Activated CD4-positive, alpha-beta T cell treated with anti-CD3 and anti-CD28 coated beads, Interleukin-2, amount 50 U/mL, for 4 hours (primary cell): ENCODE measurements around the gene ALOX15B.
A peak's percentile ranks its signal among the peaks of the same experiment; 100 is the strongest.
"Not testable (repeated sequence)": the region's sequence is repeated elsewhere in the genome, so short reads cannot be mapped to it uniquely, and the experiment has no call there.

Experiments
- DNase-seq, 2 experiments: peaks; one replicate each; pipeline ENCODE4 v3.0.0-alpha.2; 2020

Gene ALOX15B

DNA sequence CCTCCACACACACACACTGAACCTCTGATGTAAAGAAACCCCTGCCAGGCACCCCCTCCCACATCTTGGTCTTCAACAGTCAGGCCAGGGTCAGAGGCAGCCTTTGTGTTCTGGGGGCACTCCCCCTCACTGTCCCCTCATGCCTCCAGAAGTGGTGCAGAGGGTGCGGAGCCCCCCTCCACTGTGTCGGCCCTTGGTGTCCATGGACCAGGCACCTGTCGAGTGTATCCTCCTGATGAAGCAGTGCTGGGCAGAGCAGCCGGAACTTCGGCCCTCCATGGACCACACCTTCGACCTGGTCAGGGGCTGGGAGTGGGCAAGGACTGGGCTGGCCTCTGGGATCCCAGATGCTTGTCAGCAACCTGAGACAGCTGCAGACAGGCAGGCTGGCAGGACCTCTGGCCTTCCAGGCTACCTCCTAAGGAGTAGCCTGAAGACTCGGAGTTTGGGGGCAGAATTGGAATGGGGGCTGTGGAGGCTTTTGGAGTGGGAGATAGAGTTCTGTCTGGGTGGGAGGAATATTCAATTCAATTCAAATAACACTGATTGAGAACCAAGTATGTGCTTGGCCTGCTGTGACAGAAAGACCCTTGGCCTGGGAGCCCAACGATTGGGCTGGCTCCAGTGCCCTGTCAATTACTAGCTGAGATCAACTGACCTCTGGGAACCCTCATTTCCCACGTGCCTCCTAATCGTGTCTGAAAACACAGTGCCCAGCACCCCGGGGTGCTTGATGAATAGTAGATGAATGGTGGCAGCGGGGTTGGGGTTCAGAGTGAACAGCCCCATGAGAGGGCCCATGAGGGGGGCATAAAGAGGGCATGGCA is 24.9 kb upstream of the ALOX15B start:
- no peak for DNase-seq

DNA sequence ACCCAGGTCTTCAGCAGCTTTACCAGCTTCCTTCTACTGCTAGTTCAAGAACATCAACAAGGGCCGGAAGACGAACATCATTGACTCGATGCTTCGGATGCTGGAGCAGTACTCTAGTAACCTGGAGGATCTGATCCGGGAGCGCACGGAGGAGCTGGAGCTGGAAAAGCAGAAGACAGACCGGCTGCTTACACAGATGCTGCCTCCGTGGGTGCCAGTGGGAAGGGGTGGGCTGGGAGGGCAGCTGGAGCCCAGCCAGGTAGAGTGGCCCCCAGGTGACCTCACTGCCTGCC is 24.4 kb upstream of the ALOX15B start:
- no peak for DNase-seq

- DNase-seq: no peak
These were observed 23.5 kb upstream of the ALOX15B start for GRCh38 chr17:8015236-8015956.

DNA sequence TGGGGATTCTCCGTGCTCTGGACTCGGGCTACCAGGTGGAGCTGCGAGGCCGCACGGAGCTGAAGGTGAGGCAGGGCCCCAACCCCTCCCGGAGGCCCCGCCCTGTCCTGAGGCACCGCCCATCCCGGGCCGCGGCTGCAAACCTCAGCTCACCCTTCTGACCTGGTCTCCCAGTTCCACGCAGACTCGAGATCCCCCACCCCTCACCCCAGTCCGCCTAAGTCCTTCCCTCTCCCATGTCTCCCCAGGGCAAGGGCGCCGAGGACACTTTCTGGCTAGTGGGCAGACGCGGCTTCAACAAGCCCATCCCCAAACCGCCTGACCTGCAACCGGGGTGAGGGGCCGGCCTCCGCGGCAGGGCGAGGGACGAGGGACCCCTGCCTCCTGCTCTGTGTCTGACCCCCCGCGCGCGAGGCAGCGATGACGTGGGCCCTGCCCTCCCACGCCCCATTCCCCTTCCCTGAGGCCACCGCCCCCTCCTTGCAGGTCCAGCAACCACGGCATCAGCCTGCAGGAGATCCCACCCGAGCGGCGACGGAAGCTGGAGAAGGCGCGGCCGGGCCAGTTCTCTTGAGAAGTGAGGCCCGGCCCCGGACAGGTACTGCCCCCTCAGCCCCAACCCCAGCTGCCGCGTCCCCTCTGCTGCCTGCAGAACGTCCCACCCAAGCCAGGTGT is 22.8 kb upstream of the ALOX15B start:
- no peak for DNase-seq

GRCh38 chr17:8016632-8017424 is 22.0 kb upstream of the ALOX15B start:
- peak; percentile 33 to 39 for DNase-seq

DNA sequence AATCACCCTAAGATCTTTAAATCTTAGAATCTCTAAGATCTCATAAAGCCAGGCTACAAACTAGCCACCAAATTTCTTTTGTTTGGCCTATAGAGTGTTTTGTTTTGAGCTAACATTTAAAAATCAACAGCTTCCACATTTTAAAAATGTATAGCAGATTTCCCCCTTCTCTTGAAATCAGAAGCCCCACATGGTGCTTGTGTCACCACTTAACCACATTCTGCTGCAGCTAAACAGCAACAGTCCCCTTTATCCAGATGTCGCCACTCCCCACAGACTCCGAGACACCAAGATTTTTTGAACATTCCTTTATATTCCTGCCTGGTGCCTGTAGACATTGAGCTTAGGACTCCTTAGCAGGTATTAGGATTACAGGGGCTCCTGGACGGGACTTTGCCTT is 20.4 kb upstream of the ALOX15B start:
- DNase-seq: no peak

- no peak for DNase-seq
These were observed 19.7 kb upstream of the ALOX15B start for GRCh38 chr17:8019166-8019565.

- no peak for DNase-seq
These were observed 18.9 kb upstream of the ALOX15B start for GRCh38 chr17:8019665-8020650.

DNA sequence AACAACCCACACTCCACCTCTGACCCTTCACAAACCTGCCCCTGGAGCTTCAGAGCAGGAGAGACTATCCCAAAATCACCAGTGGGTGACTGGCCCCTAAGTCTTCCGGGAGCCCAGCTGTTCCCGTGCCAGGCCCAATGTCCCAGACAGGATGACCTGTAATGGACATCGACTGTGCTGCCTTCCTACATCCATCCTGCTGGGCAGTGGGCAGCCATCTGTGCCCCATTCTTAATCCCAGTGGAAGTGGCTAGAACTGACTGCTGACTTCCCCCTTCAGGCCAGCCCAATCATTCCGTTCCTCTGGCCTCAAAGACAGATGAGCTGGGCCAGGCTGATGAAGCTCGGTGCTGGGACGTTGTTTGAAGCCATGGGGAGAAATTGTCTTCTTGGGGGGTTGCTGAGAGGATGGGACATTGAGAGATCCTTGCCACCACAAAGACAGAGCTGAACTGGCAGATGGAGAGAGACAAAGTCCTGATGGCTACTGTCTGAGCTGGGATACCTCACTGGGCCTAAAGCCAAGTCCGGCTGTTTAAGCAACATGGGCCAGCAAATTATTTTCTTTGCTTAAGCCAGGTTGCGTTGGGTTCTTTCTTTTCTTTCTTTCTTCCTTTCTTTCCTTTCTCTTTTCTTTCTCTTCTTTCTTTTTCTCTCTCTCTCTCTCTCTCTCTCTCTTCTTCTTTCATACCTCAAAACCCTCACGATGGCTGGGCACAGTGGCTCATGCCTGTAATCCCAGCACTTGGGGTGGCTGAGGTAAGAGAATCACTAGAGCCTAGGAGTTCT is 17.9 kb upstream of the ALOX15B start:
- no peak for DNase-seq

GRCh38 chr17:8021565-8022359 is 17.1 kb upstream of the ALOX15B start:
- no peak for DNase-seq

GRCh38 chr17:8022360-8023003 is 16.4 kb upstream of the ALOX15B start:
- no peak for DNase-seq

DNA sequence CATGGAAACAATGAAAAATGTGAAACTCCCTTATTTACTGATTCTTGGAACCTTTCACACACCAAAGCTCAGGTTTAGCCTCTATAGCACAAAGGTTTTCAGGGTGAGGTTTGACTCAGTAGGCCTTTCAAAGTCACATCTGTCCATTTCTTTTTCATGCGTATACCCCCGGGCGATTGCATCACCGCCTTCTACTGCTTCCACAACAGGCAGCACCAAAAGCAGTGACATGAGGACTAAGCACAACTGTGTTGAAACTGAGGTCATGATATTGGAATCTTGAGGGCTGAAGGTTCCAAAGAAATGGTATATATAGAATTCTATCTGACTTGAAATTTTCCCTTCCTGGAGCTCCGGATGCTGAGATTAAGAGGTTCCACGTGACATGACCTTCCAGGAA is 14.7 kb upstream of the ALOX15B start:
- DNase-seq: not testable (repeated sequence)

DNA sequence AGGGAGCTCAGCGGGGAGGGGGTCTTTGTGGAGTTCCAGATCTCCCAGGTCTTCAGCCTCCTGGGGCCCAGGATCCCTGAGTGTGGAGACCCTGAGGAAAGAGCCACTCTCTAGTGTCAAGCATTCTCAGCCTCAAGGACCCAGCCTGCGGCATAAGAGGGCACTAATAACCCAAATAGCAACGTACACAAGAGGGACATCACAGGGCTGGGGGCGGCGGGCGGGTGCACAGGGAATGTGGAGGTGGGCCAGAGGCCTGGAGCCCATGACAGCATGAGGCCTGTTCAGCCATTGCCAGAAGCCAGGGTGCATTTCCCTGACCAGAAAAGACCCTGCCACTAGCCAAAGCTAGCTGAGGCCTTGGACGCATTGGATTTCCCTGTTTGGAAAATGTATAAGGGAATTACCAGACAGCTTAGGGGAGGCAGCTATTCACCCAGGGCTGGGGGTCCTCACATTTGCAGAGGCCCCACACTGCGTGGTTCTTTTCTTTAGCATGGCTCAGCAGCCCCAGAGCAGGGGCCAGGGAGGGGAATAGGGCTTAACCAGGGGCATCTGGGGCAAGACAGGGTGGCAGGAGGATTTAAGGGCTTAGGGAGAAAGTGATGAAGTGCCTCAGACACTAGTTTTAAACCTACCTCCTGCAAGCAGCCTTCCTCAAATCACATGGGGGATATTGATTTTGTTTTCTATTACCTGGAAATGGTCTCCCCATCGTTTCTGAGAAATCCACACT is 13.5 kb upstream of the ALOX15B start:
- no peak for DNase-seq

DNA sequence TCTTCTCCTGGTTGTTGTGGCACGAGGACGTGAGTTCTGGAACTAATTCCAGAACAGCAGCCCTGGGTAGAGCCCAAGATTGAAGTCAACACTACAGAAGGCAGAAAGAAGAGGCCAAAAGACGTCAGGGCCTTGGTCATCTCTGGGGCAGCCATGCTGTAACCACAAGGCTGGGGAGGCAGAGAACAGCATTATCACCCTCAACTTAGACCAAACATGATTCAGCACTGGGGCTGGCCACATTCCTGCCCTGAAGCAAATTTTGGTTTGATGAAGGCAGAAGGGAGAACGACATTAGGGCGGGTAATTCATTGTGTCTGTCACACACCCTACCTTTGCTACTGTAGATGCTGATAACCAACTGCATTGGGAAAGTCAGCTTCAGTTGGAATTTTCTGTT is 9.7 kb upstream of the ALOX15B start:
- DNase-seq: no peak

DNA sequence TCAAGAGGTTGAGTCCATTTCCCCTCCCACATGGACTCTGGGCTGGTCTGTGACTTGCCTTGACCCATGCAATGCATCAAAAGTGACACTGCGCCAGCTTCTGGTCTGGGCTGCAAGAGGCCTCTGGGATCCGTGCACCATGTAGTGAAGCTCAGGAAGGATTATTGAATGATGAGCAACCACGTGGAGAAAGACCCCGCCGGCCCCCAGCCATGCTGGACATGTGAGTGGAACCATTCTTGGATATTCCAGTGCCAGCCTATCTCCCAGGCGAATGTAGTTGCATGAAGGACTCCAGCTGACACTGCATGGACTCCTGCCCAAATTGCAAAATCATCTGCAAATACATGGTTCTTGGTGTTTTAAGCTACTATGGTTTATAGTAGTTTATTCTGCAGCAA is 7.6 kb upstream of the ALOX15B start:
- DNase-seq: no peak

DNA sequence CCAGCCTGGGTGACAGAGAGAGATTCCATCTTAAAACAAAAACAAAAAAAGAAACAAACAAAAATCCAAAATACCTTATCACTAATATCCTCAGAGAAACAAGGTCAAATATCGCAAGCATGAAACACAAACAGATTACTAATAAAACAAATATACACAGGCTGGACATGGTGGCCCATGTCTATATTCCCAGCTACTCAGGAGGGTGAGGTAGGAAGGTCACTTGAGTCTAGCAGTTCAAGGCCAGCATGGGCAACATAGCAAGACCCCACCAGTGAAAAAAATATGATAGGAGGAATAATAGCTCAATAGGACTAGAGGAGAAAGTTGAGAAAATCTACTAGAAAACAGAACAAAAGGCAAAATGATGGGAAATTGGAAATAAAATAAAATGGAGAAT is 6.9 kb upstream of the ALOX15B start:
- no peak for DNase-seq

GRCh38 chr17:8032442-8032841 is 6.4 kb upstream of the ALOX15B start:
- DNase-seq: no peak

DNA sequence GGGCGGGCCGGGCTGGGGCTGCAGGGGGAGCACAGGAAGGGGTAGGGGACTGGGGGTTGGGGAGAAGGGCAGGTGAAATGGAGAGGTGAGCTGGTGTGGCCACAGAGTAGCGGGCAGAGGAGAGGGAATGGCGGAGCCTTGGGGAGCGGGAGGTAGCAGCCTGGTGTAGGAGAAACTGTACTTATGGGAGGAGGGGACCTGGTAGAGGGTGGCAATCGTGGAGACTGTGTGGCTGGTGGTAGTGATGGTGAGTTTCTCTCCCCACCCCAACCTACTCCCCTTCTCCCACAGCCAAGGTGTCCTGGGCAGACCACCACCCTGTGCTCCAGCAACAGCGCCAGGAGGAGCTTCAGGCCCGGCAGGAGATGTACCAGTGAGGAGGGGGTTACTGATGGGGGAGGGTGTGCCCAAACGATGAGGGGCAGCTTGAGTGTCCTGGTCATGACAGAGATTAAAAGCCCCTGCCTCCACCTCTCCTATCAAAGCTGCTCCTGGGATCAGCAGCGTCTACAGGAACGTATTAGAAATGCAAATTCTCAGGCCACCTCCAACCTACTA is 831 bp downstream of the ALOX15B start:
- no peak for DNase-seq
